ENCODE data around the gene UBA52.

DNA sequence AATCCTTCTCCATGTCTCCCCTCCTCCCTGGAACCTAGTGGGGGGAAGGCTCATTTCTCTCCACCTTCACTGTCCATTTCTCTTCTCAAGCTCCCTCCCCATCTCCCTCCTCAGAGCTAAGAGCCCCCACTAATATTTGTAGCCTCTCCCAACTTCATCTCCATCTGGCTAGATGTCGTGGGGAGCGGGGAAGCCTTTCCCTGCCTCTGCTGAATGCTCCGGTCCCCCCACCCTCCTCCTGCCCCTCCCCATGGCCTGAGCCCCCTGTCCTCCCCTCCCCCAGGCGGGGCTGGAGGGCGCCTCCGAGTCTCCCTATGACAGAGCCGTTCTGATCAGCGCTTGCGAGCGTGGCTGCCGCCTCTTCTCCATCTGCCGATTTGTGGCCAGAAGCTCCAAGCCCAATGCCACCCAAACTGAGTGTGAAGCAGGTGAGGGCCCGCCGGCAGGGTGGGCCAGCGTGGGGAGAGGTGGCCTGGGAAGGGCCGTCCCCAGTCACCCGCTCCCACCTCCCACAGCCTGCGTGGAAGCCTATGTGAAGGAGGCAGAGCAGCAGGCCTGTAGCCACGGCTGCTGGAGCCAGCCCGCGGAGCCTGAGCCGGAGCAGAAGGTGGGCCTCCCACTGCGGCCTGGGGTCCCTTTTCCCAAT is 42.1 kb downstream of the UBA52 start:
- TF ChIP-seq, protein P1, sequence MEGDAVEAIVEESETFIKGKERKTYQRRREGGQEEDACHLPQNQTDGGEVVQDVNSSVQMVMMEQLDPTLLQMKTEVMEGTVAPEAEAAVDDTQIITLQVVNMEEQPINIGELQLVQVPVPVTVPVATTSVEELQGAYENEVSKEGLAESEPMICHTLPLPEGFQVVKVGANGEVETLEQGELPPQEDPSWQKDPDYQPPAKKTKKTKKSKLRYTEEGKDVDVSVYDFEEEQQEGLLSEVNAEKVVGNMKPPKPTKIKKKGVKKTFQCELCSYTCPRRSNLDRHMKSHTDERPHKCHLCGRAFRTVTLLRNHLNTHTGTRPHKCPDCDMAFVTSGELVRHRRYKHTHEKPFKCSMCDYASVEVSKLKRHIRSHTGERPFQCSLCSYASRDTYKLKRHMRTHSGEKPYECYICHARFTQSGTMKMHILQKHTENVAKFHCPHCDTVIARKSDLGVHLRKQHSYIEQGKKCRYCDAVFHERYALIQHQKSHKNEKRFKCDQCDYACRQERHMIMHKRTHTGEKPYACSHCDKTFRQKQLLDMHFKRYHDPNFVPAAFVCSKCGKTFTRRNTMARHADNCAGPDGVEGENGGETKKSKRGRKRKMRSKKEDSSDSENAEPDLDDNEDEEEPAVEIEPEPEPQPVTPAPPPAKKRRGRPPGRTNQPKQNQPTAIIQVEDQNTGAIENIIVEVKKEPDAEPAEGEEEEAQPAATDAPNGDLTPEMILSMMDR (IDR thresholded peaks at IDR 0.05): no peak
- TF ChIP-seq EZH2phosphoT487 (IDR thresholded peaks at IDR 0.05) (peak; percentile 50), EZH2 (IDR thresholded peaks at IDR 0.05) (peak; percentile 59)
